Measurements from ENCODE around the gene TMEM134.

GRCh38 chr11:67412495-67413179 is 56.4 kb downstream of the TMEM134 start:
- TF ChIP-seq REST (IDR thresholded peaks at IDR 0.05) (no peak), CTCF (IDR thresholded peaks at IDR 0.05) (no peak), USF2 (IDR thresholded peaks at IDR 0.05) (no peak), RCOR1 (IDR thresholded peaks at IDR 0.05; ENCODE audit: low read depth, low read length) (no peak), EP300 (IDR thresholded peaks at IDR 0.05) (no peak), POLR2A (IDR thresholded peaks at IDR 0.05; ENCODE audit: low read length) (no peak), BHLHE40 (IDR thresholded peaks at IDR 0.05; ENCODE audit: low read depth, low read length) (no peak), FOSL2 (IDR thresholded peaks at IDR 0.05) (no peak), FOSL2 (CRISPR knock-in tag; IDR thresholded peaks at IDR 0.05) (no peak)

Data from A549 (cell line).